Muscle of back (tissue), 11 donors: ENCODE measurements around the gene YWHAQ. TPM values are rescaled to one million over a fixed set of nuclear protein-coding genes. Genes with fewer than 3 reads are reported as not detected.
"Not testable (repeated sequence)": the region's sequence is repeated elsewhere in the genome, so short reads cannot be mapped to it uniquely, and the experiment has no call there.

Experiments used
- DNase-seq, 3 donors: peaks; one replicate each; pipeline versions ENCODE4 v3.0.0 to v3.0.0-alpha.2; 2013
- polyA plus RNA-seq, 10 donors: library from polyadenylated mRNA; unstranded; fragments of 120-200 nt; gene quantifications; one replicate each; pipeline ENCODE4 v1.2.1, GENCODE V29; 2013; ENCODE audit not compliant: insufficient read length in 10 of 10

YWHAQ gene
- polyA plus RNA-seq, 10 donors, result 199 to 265 (median 228) TPM

- DNase-seq, result peak; percentile 79 to 91 (median 83)
These were observed 7.7 kb upstream of the YWHAQ start for GRCh38 chr2:9638532-9638931.

DNA sequence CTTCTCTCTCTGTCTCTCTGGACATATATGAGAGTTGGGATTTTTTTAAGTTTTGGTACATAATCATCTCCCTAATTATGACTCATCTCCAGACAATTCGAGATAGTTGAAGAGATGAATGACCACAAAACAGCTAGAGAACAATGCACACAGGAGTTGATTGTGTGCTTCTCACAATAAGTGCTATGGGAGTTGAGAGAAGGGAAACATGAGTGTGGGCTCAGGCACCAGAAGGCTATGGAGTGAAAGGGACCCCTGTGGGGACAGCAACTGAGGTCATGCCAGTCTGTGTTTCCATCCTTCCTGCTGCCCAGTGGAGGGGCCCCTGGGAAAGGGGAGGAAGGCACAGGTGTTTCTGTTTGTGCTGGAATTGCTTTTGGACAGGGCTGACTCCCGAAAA is 6.5 kb upstream of the YWHAQ start:
- peak in 1 of 3 donors; percentile 26 for DNase-seq

- no peak for DNase-seq
These were observed 3.3 kb upstream of the YWHAQ start for GRCh38 chr2:9634133-9634532.

GRCh38 chr2:9631878-9632700 is 1.3 kb upstream of the YWHAQ start:
- DNase-seq, result peak in 2 of 3 donors; percentile 19 to 34

DNA sequence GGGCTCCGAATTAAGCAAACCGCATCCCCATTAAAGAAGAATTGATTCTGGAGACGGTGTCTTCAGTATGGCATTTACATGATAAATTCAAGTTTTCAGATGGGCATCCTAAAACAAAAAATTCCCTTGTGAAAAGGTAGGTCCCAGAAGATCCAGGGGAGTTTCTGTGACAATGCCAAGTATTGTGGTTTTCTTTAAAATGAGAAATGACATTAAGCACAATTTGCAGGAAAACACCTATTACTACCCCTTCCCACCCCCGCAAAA is 689 bp upstream of the YWHAQ start:
- no peak for DNase-seq

DNA sequence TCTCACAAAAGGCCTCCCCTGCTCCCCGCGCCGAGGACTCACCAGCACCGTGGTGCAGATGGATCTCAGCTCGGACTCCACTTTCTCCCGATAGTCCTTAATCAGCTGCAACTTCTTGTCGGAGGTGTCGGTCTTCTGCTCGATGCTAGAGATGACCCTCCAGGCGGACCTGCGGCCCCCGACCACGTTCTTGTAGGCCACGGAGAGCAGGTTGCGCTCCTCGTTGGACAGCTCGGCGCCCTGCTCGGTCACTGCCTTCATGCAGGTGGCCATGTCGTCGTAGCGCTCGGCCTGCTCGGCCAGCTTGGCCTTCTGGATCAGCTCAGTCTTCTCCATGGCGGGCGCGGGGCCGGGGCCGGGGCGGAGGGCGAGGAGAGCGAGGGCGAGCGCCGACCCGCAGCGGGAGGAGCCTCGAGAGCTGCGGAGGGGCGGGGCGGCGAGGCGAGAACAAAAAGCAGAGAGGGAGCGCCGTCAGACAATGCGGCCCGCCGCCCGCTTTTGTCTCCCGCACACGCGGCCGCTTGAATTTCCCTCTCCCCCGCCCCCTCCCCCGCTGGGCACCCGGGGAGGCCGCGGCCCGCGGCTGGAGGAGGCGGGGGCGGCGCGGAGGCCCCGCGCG is 571 bp downstream of the YWHAQ start:
- peak; percentile 69 to 94 (median 81) for DNase-seq

- peak; percentile 8 to 36 (median 9) for DNase-seq
These were observed 1.3 kb downstream of the YWHAQ start for GRCh38 chr2:9629222-9630116.

GRCh38 chr2:9627310-9627709 is 3.5 kb downstream of the YWHAQ start:
- no peak for DNase-seq

- no peak for DNase-seq
These were observed 7.6 kb downstream of the YWHAQ start for GRCh38 chr2:9623151-9623550.

GRCh38 chr2:9621655-9622054 is 9.1 kb downstream of the YWHAQ start:
- not testable (repeated sequence) for DNase-seq

DNA sequence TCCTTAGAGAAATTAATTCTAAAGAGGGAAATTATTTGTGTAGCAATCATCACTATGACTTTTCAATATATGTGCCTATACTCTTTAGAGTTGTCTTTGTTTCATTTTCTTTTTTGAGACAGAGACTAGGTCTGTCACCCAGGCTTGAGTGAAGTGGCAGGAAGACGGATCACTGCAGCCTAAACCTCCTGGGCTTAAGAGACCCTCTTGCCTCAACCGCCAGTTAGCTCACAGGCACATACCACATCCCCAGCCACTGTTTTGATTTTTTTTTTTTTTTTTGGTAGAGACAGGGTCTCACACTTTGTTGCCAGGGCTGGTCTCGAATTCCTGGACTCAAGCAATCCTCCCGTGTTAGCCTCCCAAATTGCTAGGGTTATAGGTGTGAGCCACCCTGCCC is 12.4 kb downstream of the YWHAQ start:
- no peak for DNase-seq

DNA sequence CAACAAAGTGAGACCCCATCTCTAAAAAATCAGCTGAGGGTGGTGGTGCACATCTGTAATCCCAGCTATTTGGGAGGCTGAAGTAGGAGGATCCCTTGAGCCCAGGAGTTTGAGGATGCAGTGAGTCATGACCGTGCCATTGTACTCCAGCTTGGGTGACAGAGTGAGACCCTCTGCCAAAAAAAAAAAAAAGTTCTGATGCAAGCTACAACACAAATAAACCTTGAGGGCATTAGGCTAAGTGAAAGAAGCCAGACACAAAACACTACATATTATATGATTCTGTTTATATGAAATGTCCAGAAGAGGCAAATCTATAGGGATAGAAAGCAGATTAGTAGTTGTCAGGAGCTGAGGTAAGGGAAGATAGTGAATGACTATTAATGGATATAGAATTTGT is 13.0 kb downstream of the YWHAQ start:
- no peak for DNase-seq

- DNase-seq, result no peak
These were observed 13.5 kb downstream of the YWHAQ start for GRCh38 chr2:9617296-9617695.

DNA sequence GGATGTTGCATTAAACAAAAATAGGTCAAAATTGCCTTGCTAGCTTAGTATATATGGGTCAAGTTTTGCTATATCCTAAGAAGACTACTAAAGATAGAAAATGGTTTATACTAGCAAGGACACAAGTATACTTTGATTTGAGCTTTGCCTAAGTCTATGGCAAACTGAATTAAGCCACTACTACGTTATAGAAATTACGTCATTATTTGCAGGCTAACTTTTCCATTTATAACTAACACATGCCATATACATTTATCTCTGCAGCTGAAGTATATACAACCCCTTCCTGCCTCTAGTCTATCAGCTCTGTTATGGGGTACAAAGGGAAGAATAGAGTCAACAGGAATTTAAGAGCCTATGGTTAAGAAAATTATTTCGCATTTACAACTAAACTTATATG is 16.2 kb downstream of the YWHAQ start:
- no peak for DNase-seq

GRCh38 chr2:9613291-9613690 is 17.5 kb downstream of the YWHAQ start:
- peak in 1 of 3 donors; percentile 29 for DNase-seq

GRCh38 chr2:9611549-9611912 is 19.3 kb downstream of the YWHAQ start:
- not testable (repeated sequence) for DNase-seq

DNA sequence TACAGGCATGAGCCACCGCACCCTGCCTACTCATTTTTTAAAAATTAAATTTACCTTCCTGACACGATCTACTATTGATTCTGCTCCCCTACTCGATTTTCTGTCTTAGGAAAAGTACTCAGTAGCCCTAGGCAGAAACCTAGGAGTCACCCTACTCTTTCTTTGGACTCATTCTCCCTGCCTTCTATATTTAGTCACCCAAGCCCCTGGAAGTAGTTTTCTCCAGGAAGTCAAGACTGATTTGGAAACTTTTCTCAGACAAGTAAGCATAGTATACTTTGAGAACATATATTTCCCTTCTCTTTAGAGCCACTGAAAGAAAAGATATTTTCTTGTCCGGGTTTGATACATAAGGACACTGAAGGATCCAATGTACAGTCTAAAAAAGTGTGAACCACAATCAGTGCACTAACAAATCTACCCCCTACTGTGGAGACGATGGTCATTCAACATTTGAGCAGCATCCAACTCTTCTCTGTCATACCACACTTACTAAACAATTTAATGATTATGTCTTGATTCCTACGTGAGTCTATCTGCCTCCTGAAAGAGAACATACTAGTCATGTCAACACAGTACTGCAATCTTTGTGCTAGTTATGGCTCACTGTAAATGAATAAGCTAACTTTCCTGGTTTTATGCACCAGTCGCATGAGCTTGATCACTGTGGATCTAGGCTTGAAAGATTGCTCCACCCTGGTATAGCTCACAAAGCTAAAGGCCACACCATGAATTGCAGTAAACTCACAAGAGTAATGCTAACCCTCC is 19.8 kb downstream of the YWHAQ start:
- DNase-seq, result no peak

DNA sequence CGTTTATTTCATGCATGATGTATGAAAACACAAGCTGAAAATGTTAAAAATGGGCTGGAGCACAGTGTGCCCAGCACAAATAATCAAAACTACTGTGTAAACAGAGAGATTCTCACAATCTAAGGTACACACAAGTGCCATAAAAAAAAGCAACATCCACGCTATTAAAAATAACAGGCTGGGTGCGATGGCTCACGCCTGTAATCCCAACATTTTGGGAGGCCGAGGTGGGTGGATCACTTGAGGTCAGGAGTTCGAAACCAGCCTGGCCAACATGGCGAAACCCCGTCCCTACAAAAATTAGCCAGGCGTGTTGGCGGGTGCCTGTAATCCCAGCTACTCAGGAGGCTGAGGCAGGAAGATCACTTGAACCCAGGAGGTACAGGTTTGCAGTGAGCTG is 22.3 kb downstream of the YWHAQ start:
- not testable (repeated sequence) for DNase-seq

GRCh38 chr2:9602412-9602811 is 28.4 kb downstream of the YWHAQ start:
- no peak for DNase-seq

DNA sequence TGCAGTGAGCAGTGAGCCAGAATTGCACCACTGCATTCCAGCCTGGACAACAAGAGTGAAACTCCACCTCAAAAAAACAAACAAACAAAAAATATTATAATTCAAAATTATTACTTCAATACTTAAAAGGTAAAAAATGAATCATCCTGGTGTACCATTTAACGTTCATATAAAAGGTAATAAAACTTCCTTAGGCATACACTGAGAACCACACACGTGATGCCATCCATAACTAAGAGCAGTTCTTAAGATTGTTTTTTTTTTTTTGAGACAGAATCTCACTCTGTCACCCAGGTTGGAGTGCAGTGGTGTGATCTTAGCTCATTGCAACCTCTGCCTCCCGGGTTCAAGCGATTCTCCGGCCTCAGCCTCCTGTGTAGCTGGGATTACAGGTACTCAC is 29.4 kb downstream of the YWHAQ start:
- no peak for DNase-seq

GRCh38 chr2:9599430-9599829 is 31.4 kb downstream of the YWHAQ start:
- no peak for DNase-seq
